GM10847 (cell line): ENCODE data around the gene DTYMK.
A peak's percentile ranks its signal among the peaks of the same experiment; 100 is the strongest.

Experiments
- POLR2A ChIP-seq: IDR thresholded peaks from 2 replicates; pipeline ENCODE4 v1.6.1; 2011; ENCODE audit not compliant: insufficient read length; ENCODE audit errors: extremely low read depth

The DTYMK gene

DNA sequence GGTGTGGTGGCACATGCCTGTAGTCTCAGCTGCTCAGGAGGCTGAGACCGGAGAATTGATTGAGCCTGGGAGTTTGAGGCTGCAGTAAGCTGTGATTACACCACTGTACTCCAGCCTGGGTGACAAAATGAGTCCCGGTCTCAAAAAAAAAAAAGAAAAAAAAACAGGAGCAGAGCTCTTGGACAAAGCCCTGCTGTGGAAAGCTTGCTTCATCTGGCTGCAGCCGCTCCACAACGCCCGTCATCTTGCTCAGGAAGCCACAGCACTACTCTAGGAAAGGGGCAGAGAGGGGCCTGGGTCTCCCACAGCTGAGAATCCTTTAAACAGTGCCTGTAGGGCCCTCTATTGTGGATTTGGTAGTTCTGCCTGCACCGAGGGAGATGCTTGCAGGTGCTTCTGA is 38.2 kb downstream of the DTYMK start:
- no peak for TF ChIP-seq POLR2A

DNA sequence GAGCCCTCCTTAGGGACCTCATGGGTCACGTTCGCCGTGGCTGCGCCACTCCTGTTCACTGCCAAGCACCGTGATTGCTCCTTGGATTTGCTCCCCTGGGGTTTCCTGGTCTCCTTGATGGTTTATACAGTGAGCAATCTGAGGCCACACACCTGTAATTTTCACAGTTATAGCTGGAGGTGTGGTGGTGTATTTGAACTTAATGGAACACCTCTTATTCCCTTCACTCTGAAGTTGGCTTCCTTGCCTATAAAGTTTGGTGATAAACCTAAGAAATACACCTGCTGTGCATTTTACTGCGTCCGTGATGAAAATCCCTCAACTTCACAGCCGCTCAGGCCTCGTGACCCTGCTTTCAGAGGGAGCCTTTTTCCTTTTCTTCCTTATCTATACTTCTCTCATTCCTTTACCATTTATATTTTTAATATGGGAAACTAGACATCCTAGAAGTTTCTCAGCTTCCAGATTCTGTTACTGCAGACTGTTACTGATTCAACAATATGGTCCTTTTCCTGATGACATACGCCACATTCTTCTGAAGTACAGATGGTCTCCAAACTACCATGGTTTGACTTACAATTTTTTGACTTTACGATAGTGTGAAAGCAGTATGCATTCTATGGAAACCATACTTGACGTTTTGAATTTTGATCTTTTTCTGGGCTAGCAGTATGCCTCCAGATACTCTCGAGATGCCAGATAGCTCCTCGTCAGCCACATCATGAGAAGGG is 40.5 kb downstream of the DTYMK start:
- no peak for TF ChIP-seq POLR2A

GRCh38 chr2:241645056-241645914 is 41.3 kb downstream of the DTYMK start:
- no peak for TF ChIP-seq POLR2A

GRCh38 chr2:241641631-241642030 is 45.0 kb downstream of the DTYMK start:
- no peak for TF ChIP-seq POLR2A

DNA sequence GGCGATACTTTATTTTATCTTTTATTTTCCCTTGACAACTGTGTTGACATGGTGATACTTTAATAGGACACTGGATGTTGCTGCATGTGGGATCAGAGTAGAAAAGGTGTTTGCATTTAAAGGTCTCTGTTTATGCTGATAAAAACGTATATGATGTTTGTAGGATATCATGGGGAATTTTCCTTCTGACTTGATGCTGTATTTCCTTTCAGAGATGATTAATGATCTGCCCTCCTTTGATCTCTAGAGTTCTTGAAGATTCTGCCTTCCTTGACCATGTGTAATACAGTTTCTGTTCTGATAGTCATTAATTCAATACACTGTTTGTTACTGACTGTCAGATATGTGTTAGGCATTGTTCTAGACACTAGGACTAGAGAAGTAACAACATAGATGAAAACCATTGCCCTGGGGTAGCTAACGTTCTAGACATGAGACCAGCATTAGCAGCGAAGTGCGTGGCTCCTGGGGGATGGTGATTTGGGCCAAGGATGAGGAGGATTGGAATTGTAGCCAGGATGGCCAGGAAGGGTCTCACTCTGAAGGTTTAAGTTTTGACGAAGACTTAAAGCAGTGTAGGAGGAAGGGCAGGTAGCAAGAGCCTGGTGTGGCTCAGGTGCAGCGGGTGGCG is 46.3 kb downstream of the DTYMK start:
- no peak for TF ChIP-seq POLR2A

GRCh38 chr2:241639385-241639784 is 47.2 kb downstream of the DTYMK start:
- no peak for TF ChIP-seq POLR2A

DNA sequence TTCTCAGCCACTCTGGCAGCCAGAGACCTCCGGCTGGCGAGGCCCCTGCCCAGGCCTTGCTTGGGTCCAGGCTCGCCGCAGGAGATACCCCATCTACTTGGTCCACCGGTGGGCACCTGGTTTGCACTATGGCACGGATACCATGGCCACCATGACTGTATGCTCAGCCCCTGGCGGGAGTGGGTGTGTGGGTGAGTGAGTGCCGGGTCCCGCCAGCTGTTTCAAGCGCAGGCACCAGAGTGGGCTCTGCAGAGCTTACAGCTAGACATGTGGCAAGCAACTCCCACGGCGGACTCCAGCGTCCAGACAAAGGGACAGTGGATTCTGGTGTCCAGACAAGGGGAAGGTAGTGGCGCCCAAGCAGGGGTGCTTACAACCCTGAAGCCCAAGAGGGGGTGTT is 47.7 kb downstream of the DTYMK start:
- no peak for TF ChIP-seq POLR2A

DNA sequence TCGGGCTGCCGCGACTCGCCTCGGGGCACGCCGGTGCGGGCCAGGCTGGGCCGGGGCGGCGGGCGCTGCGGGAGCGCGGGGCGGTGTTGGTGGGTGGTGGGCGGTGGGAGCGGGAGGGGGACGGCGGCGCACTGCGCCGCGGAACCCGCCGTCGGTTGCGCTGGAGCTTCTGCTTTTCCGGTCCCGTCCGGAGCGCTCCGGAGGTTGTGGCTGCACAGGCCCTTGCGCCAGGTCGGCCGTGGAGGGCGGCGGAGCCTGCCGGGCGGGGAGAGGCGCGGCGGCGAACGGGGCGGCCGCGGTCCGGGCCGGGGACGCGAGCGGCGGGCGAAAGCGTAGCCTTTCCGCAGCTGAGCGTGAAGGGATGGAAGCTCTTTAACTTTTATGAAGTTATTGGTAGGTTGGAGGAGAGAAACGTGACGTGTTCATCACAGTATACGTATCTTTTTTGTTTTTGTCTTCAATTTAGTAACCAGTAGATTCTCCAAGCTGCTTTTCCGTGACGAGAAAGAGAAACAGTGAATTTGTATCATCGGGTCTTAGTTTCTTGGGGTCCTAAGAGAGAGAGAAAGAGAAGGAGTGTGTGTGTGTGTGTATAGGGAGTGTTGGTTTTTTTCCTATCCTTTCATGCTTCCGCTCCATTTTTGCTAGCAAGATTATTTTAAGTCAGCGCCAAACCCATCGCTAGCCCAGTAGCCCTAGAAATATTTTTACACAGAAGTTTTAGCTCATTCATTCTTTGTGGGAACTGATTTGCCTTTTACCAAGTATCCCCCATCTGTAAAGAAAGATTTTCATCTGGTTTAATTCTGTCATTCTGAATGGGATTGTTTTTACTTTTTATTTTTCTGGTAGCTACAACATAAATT is 48.6 kb downstream of the DTYMK start:
- no peak for TF ChIP-seq POLR2A

GRCh38 chr2:241637018-241637794 is 49.4 kb downstream of the DTYMK start, which contains the start of the genes ATG4B and THAP4:
Gene ATG4B, plus strand, starts transcription at chr2:241637693. Its CDS starts 22 bp downstream, at chr2:241637715.
Gene THAP4, minus strand, starts transcription at chr2:241637158. Its CDS starts 141 bp downstream, at chr2:241637017.
- TF ChIP-seq POLR2A, result peak; percentile 81

DNA sequence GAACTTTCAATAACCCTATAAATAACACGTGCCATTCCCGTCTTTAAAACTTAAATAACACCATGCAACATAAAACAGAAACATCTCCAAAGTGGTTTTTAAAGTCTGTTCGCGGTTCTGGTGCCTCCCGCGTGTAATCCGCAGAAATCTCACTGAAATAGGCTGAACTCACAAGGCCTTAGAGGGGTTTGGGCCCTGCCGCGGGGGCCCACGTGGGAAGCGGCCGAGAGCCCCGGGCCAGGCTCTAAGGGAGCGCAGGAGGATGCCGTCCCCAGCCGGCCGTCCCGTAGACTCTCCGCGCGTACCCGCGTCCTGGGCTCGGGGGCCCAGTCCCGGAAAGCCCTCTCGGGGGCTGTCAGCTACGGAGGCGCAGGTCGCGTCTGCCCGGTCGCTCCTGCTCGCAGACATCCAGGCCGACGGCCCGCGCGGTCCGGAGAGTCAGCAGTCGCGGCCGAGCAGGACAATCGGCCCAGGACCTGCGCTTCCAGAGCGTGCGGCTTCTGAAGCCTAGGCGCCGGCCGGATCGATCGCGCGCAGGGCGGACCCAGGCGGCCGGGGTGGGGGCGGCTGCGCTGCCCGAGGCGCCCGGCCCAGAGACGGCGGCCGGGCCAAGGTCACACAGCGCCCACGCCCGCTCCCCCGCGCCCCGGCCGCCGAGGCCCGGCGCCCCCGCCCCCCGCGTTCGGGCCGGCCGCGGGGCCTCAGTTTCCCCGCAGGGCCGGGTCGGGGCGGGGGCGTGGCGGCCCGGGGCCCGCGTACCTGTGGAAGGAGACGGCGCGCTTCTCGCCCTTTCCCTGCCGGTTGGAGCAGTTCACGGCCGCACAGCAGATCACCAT is 50.2 kb downstream of the DTYMK start:
- no peak for TF ChIP-seq POLR2A

DNA sequence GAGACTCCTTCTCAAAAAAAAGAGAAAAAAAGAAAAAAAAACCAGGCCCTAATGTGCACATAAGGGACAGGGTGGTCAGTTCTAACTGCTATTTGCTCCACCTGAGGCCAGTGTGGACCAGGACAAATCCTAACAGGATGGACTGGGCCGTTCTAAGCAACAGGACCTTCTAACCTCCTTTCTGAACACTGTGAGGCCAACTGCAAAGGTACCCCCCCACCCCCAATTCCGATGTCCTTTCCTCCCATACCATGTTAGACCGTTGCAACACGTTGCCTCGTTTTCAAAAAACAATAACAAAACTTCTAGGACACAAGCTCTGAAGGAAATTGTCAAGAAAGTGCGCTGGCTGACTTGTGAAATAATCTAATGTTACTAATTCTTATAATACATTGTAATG is 50.9 kb downstream of the DTYMK start:
- TF ChIP-seq POLR2A, result no peak

- TF ChIP-seq POLR2A, result no peak
These were observed 53.1 kb downstream of the DTYMK start for GRCh38 chr2:241633561-241633960.
